Fibroblast of skin of left quadriceps (primary cell): ENCODE results near the gene KMT2A.
A peak's percentile ranks its signal among the peaks of the same experiment; 100 is the strongest.
"Not testable (repeated sequence)": the region's sequence is repeated elsewhere in the genome, so short reads cannot be mapped to it uniquely, and the experiment has no call there.

Experiments
- DNase-seq, 2 experiments: peaks; one replicate each; pipeline ENCODE4 v3.0.0-alpha.2; 2013; ENCODE audit warnings: low read depth in 2 of 2

The KMT2A gene

GRCh38 chr11:118532852-118533768 is 96.8 kb downstream of the KMT2A start:
- DNase-seq, result no peak

GRCh38 chr11:118533769-118534729 is 97.8 kb downstream of the KMT2A start:
- DNase-seq, result no peak

GRCh38 chr11:118535261-118535660 is 99.0 kb downstream of the KMT2A start:
- no peak for DNase-seq

- no peak for DNase-seq
Measured at GRCh38 chr11:118536726-118537125, 100.4 kb downstream of the KMT2A start.

GRCh38 chr11:118537409-118537980 is 101.2 kb downstream of the KMT2A start:
- DNase-seq, result no peak

GRCh38 chr11:118544010-118544646 is 107.8 kb downstream of the KMT2A start:
- no peak for DNase-seq

- no peak for DNase-seq
Measured at GRCh38 chr11:118544647-118545010, 108.3 kb downstream of the KMT2A start.

- no peak for DNase-seq
Measured at GRCh38 chr11:118545533-118545932, 109.2 kb downstream of the KMT2A start.

- no peak for DNase-seq
Measured at GRCh38 chr11:118547132-118547531, 110.8 kb downstream of the KMT2A start.

GRCh38 chr11:118552341-118552740 is 116.0 kb downstream of the KMT2A start:
- DNase-seq, result no peak

- no peak for DNase-seq
Measured at GRCh38 chr11:118560806-118561205, 124.5 kb downstream of the KMT2A start.

- no peak for DNase-seq
Measured at GRCh38 chr11:118565051-118565450, 128.8 kb downstream of the KMT2A start.

GRCh38 chr11:118569670-118570069 is 133.4 kb downstream of the KMT2A start:
- no peak for DNase-seq

- DNase-seq, result no peak
Measured at GRCh38 chr11:118570787-118571186, 134.5 kb downstream of the KMT2A start.

- not testable (repeated sequence) for DNase-seq
Measured at GRCh38 chr11:118571701-118572060, 135.4 kb downstream of the KMT2A start.

GRCh38 chr11:118572061-118572980 is 136.0 kb downstream of the KMT2A start, which contains the start of gene ARCN1:
ARCN1 (plus strand) TSS chr11:118572409; CDS start chr11:118572548, 139 bp downstream.
- peak; percentile 62 to 65 for DNase-seq

- no peak for DNase-seq
Measured at GRCh38 chr11:118572981-118573550, 136.8 kb downstream of the KMT2A start.

- DNase-seq, result no peak
Measured at GRCh38 chr11:118574636-118575035, 138.3 kb downstream of the KMT2A start.
